Sigmoid colon (tissue), 7 donors: Measurements from ENCODE around the gene CARS1. TPM values are rescaled to one million over a fixed set of nuclear protein-coding genes. Genes with fewer than 3 reads are reported as not detected.
A peak's percentile ranks its signal among the peaks of the same experiment; 100 is the strongest.

Experiments
- DNase-seq: peaks from one replicate; pipeline ENCODE4 v3.0.0-alpha.2; 2019
- H3K27ac ChIP-seq, 4 donors: fragments of 200-600 bp; sonication (generic); one replicate each; pipeline ENCODE4 v1.5.1; 2016 to 2019; ENCODE audit warnings: mild to moderate bottlenecking in 1 of 4
- H3K27me3 ChIP-seq, 3 donors: fragments of 200-600 bp; sonication (generic); one replicate each; pipeline ENCODE4 v1.5.1; 2019; ENCODE audit warnings: mild to moderate bottlenecking in 1 of 3
- H3K36me3 ChIP-seq, 4 donors: fragments of 200-600 bp; sonication (generic); one replicate each; pipeline ENCODE4 v1.5.1; 2016 to 2019
- H3K4me1 ChIP-seq, 4 donors: fragments of 200-600 bp; sonication (generic); one replicate each; pipeline ENCODE4 v1.5.1; 2017 to 2019
- H3K4me3 ChIP-seq, 4 donors: fragments of 200-600 bp; sonication (generic); one replicate each; pipeline ENCODE4 v1.5.1; 2017 to 2019; ENCODE audit warnings: mild to moderate bottlenecking in 2 of 4, moderate library complexity in 1 of 4
- H3K9me3 ChIP-seq, 4 donors: fragments of 200-600 bp in 3 of 4; sonication (generic) in 3 of 4; one replicate each; pipeline versions ENCODE4 v1.5.1 to v1.6.1; 2013 to 2019
- CTCF ChIP-seq, 4 experiments: fragments of 450-650 bp in 3 of 4; fragments of 200-600 bp in 1 of 4; IDR thresholded peaks; one replicate each; pipeline ENCODE4 v1.5.1; 2016 to 2019; ENCODE audit warnings: antibody characterized with exemption in 4 of 4, mild to moderate bottlenecking in 3 of 4, moderate library complexity in 2 of 4
- EP300 ChIP-seq, 4 donors: sonication (generic); formaldehyde crosslinking; IDR thresholded peaks; one replicate each; pipeline ENCODE4 v1.6.1; 2017; ENCODE audit warnings: antibody characterized with exemption in 4 of 4
- POLR2A ChIP-seq, 2 donors: fragments of 450-650 bp; IDR thresholded peaks; one replicate each; pipeline ENCODE4 v1.6.1; 2016; ENCODE audit warnings: antibody characterized with exemption in 2 of 2, mild to moderate bottlenecking in 2 of 2, moderate library complexity in 2 of 2
- POLR2AphosphoS5 ChIP-seq, 4 donors: sonication (generic); formaldehyde crosslinking; IDR thresholded peaks; one replicate each; pipeline ENCODE4 v1.6.1; 2017; ENCODE audit warnings: antibody characterized with exemption in 4 of 4
- WGBS, 2 donors: extraction: QIAGEN DNeasy Blood & Tissue Kit; methylation state at CpG; one replicate each; pipeline ENCODE4 v1.1.7; 2013; 5-methylcytosine and 5-hydroxymethylcytosine counted together
- intact Hi-C: fragments of 100-400 bp; cut with DNase I; formaldehyde crosslinking; loops from one replicate; pipeline ENCODE4 v1.15.1; 2023
- polyA plus RNA-seq, 3 donors: library from polyadenylated mRNA; stranded (reverse); fragments of 200-250 nt; gene quantifications; one replicate each; pipeline ENCODE4 v1.2.3, GENCODE V29; 2013
- total RNA-seq, 4 donors: library from RNA; depleted of rRNA; stranded (reverse); fragments of >200 nt; gene quantifications; one replicate each; pipeline ENCODE4 v1.1.0, GENCODE V29; 2016
- donor health status: healthy with polysubstance abuse.
- donor health status: Bipolar disorder and iron deficiency.
- donor health status: healthy.

CARS1 gene
- total and polyA plus RNA-seq, 7 donors: 21.0 to 57.1 (median 35.9) TPM

DNA sequence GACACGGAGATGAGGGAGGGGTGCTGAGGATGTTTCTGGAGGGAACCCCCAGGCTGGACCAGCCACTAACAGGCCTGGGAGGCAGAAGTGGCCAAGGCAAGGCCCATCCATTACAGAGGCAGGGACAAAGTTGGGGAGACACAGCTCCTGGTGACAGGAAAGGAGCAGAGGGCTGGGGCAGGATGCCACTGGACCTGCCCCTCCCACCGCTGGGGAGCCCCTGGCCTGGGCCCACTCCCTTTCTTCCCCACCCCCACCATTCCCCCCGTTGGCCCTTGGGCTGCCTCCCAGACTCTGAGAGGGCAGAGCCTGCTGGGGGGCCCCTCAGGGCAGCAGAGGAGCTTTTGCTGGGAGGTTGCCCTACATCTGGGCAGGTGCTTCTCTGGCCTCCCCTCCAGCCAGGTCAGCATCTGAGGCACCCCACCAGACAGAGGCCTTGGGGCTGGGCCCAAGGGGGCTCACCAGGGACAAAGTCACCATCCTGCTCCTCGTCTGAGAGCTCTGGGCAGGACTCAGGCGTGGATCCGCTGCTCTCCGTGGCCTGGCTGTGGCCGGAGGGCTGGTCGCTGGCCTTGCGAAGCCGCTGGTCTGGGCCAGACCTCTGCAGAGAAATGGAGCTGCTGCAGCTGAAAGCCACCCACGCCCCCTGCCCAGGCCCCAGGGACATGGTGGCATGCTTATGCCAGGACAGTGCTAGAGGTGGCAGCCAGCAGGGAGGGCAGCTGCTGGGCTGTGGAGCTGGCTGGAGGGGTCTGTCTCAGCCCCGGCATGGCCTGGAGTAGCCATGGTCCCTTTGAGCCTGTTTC lies 33.1 kb upstream of the CARS1 start:
- Histone ChIP-seq H3K4me1 (peaks cover 0 to 4% (median 0%) of the 10 kb centered on the region in 4 donors), H3K4me3 (no peak overlapping the region), H3K27me3 (no peaks in the 10 kb centered on the region), H3K9me3 (no peaks in the 10 kb centered on the region), H3K36me3 (peaks cover 8 to 58% (median 25%) of the 10 kb centered on the region in 4 donors), H3K27ac (no peak overlapping the region)
- DNase-seq: peak; percentile 46
- intact Hi-C loops: no loop called here
- TF ChIP-seq EP300 (IDR thresholded peaks at IDR 0.05) (no peak), POLR2A (IDR thresholded peaks at IDR 0.05) (no peak), CTCF (IDR thresholded peaks at IDR 0.05) (no peak), POLR2AphosphoS5 (IDR thresholded peaks at IDR 0.05) (no peak)
- WGBS, 2 donors: 90 to 91% methylated on average over 13 of the region's 13 CpGs

GRCh38 chr11:3089236-3090061 lies 32.2 kb upstream of the CARS1 start:
- TF ChIP-seq CTCF (IDR thresholded peaks at IDR 0.05): no peak
- no peak for TF ChIP-seq EP300 (IDR thresholded peaks at IDR 0.05)
- TF ChIP-seq POLR2AphosphoS5 (IDR thresholded peaks at IDR 0.05): no peak
- TF ChIP-seq POLR2A (IDR thresholded peaks at IDR 0.05): no peak
- no peaks in the 10 kb centered on the region for H3K27me3 ChIP-seq
- DNase-seq: no peak
- peaks cover 0 to 4% (median 0%) of the 10 kb centered on the region in 4 donors for H3K4me1 ChIP-seq
- no peak overlapping the region for H3K27ac ChIP-seq
- intact Hi-C loops: no loop called here
- no peaks in the 10 kb centered on the region for H3K9me3 ChIP-seq
- H3K4me3 ChIP-seq: no peak overlapping the region
- WGBS, 2 donors: 91% methylated on average over 25 of the region's 25 CpGs
- H3K36me3 ChIP-seq: peaks cover 8 to 50% (median 24%) of the 10 kb centered on the region in 4 donors

DNA sequence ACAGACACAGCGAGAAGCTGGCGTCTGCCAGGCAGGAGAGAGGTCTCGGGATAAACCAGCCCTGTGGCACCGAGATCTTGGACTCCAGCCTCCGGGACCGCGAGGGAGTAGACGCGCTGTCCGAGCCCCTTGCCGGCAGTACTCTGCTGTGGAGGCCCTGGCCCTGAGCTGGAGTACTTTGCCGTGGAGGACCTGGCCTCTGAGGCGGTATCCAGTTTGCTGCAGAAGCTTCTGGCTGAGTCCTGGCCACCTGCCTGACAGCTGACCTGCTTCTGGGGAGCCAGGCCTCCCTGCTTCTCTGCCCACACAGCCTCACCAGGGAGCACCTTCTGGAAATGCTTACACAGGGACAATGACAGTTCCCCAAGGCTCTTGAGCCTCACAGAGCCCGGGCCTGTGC lies 31.6 kb upstream of the CARS1 start:
- WGBS, 2 donors: 93% methylated on average over 14 of the region's 14 CpGs
- DNase-seq: no peak
- intact Hi-C loops: no loop called here

More for the DNA sequence above, 31.6 kb upstream of the CARS1 start:
- Histone ChIP-seq H3K27me3 (no peaks in the 10 kb centered on the region), H3K4me3 (no peak overlapping the region), H3K4me1 (peaks cover 0 to 4% (median 0%) of the 10 kb centered on the region in 4 donors), H3K36me3 (peaks cover 1 to 43% (median 22%) of the 10 kb centered on the region in 4 donors), H3K9me3 (no peaks in the 10 kb centered on the region), H3K27ac (no peak overlapping the region)
- TF ChIP-seq EP300 (IDR thresholded peaks at IDR 0.05) (no peak), POLR2A (IDR thresholded peaks at IDR 0.05) (no peak), POLR2AphosphoS5 (IDR thresholded peaks at IDR 0.05) (no peak), CTCF (IDR thresholded peaks at IDR 0.05) (no peak)
